ENCODE results near the gene CCDC33. TPM values are rescaled to one million over a fixed set of nuclear protein-coding genes. Genes with fewer than 3 reads are reported as not detected.
A peak's percentile ranks its signal among the peaks of the same experiment; 100 is the strongest.

CCDC33 gene
- total and polyA plus RNA-seq, 2 experiments from 2014 or later: 2.6 to 2.8 TPM

DNA sequence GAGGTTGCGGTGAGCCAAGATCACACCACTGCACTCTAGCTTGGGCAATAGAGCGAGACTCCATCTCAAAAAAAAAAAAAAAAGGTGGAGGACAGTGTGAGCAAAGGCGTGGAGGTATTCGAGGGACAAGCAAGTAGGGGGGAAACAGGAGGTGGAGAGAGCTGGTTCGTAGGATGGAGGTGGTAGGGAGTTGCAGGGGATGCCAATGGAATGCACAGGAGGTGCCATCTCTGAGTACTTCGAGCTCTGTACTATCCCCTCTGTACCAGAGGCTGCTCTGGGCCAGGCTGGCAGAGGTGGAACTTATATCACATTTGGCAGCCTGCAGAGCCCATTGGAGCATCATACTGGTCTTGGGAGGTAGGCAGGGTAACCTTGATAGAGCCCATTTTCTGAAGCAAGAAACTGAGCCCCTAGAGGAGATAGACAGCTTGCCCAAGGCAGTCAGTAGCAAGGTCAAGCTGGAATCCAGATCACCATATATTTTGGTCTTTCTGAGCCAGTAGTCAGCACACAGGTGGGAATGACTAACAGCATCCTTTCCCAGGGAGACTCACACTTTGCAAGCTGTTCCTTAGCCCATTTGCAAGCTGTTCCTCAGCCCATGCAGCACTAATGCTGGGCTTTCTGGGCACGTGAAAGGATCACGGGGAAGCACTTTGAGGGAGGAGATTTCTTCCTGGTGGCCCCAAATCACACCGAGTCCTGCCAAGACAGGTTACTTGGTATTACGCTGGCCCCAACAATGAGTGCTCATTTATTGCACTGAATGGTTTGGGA, 9.2 kb upstream of the CCDC33 start (continued):
- TF ChIP-seq, protein P1, sequence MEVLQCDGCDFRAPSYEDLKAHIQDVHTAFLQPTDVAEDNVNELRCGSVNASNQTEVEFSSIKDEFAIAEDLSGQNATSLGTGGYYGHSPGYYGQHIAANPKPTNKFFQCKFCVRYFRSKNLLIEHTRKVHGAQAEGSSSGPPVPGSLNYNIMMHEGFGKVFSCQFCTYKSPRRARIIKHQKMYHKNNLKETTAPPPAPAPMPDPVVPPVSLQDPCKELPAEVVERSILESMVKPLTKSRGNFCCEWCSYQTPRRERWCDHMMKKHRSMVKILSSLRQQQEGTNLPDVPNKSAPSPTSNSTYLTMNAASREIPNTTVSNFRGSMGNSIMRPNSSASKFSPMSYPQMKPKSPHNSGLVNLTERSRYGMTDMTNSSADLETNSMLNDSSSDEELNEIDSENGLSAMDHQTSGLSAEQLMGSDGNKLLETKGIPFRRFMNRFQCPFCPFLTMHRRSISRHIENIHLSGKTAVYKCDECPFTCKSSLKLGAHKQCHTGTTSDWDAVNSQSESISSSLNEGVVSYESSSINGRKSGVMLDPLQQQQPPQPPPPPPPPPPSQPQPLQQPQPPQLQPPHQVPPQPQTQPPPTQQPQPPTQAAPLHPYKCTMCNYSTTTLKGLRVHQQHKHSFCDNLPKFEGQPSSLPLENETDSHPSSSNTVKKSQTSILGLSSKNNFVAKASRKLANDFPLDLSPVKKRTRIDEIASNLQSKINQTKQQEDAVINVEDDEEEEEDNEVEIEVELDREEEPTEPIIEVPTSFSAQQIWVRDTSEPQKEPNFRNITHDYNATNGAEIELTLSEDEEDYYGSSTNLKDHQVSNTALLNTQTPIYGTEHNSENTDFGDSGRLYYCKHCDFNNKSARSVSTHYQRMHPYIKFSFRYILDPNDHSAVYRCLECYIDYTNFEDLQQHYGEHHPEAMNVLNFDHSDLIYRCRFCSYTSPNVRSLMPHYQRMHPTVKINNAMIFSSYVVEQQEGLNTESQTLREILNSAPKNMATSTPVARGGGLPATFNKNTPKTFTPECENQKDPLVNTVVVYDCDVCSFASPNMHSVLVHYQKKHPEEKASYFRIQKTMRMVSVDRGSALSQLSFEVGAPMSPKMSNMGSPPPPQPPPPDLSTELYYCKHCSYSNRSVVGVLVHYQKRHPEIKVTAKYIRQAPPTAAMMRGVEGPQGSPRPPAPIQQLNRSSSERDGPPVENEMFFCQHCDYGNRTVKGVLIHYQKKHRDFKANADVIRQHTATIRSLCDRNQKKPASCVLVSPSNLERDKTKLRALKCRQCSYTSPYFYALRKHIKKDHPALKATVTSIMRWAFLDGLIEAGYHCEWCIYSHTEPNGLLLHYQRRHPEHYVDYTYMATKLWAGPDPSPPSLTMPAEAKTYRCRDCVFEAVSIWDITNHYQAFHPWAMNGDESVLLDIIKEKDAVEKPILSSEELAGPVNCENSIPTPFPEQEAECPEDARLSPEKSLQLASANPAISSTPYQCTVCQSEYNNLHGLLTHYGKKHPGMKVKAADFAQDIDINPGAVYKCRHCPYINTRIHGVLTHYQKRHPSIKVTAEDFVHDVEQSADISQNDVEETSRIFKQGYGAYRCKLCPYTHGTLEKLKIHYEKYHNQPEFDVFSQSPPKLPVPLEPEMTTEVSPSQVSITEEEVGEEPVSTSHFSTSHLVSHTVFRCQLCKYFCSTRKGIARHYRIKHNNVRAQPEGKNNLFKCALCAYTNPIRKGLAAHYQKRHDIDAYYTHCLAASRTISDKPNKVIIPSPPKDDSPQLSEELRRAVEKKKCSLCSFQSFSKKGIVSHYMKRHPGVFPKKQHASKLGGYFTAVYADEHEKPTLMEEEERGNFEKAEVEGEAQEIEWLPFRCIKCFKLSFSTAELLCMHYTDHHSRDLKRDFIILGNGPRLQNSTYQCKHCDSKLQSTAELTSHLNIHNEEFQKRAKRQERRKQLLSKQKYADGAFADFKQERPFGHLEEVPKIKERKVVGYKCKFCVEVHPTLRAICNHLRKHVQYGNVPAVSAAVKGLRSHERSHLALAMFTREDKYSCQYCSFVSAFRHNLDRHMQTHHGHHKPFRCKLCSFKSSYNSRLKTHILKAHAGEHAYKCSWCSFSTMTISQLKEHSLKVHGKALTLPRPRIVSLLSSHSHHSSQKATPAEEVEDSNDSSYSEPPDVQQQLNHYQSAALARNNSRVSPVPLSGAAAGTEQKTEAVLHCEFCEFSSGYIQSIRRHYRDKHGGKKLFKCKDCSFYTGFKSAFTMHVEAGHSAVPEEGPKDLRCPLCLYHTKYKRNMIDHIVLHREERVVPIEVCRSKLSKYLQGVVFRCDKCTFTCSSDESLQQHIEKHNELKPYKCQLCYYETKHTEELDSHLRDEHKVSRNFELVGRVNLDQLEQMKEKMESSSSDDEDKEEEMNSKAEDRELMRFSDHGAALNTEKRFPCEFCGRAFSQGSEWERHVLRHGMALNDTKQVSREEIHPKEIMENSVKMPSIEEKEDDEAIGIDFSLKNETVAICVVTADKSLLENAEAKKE (CRISPR knock-in tag; IDR thresholded peaks at IDR 0.05): no peak

DNA sequence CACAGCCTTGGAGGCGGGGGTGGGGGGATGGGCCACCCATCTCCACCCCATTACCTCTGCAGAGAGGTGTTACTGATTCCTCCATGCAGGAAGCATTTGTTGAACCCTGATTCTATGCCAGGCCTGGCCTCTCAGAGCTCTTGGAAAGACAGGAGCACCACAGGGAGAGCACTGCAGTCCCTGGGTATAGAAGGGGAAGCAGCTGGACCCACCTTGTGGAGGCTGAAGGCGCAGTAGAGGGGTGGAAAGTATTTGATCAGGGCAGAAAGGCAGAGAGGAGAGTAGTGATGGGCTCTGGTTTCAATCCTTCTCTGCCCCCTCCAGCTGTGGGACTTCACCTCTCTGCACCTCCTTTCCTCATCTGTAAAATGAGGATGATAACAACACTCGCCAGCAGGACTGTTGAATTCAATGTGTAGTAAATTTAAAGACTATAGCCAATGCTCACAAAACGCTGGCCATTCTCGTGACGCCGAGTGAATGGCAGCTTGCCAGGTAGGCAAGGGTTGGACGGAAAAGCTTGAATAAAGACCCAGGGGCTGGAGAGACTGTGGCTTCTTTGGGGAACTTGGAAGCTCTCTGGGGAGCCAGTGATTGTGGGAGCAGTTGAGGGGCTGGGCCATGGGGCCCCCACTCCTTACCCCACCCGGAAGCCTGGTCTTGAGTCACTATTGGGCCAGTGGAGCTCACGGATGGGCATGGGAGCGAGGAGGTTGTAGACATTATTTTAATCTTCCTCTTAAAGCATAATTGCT, 8.0 kb upstream of the CCDC33 start:
- H3K4me2 ChIP-seq: peak overlapping the region; percentile 38
- H3K4me1 Mint-ChIP-seq: peaks cover 40% of the 10 kb centered on the region
- H3K9me2 ChIP-seq (ENCODE audit: insufficient read depth): no peaks in the 10 kb centered on the region
- TF ChIP-seq STAT1 (IDR thresholded peaks at IDR 0.05; ENCODE audit: unreplicated experiment) (no peak), ZNF114 (CRISPR knock-in tag; IDR thresholded peaks at IDR 0.05) (no peak), REST (IDR thresholded peaks at IDR 0.05; ENCODE audit: unreplicated experiment) (no peak), JUNB (IDR thresholded peaks at IDR 0.05; ENCODE audit: unreplicated experiment) (no peak), CTCF (conservative IDR thresholded peaks at IDR 0.05; ENCODE audit: low read depth in 2 of 2) (no peak), ETS1 (IDR thresholded peaks at IDR 0.05) (no peak), POLR2AphosphoS5 (IDR thresholded peaks at IDR 0.05; ENCODE audit: low read depth) (no peak), EZH2 (IDR thresholded peaks at IDR 0.05; ENCODE audit: low read depth, unreplicated experiment) (no peak), CREB1 (CRISPR knock-in tag; IDR thresholded peaks at IDR 0.05; ENCODE audit: low read depth) (no peak)

More for the DNA sequence above, 8.0 kb upstream of the CCDC33 start:
- Histone ChIP-seq H3K4me3 (no peak overlapping the region), H3K27me3 (ENCODE audit: insufficient read depth) (peaks cover 62% of the 10 kb centered on the region), H3K27ac (ENCODE audit: low read depth) (no peak overlapping the region), H4K20me1 (replicated peaks; ENCODE audit: insufficient read depth) (no peaks in the 10 kb centered on the region; the same call in 1 of the 2 replicates), H3K36me3 (ENCODE audit: insufficient read depth) (no peaks in the 10 kb centered on the region), H3K4me1 (ENCODE audit: insufficient read depth) (peaks cover 27% of the 10 kb centered on the region), H2AFZ (peak overlapping the region; percentile 72; the same call in 1 of the 2 replicates), H3F3A (replicated peaks; ENCODE audit: low read depth) (no peaks in the 10 kb centered on the region), H3K79me2 (replicated peaks; ENCODE audit: insufficient read depth) (no peaks in the 10 kb centered on the region)
- no peak overlapping the region for H3K27ac Mint-ChIP-seq
- H3K9me3 Mint-ChIP-seq: no peaks in the 10 kb centered on the region; the same call in 2 of the 3 replicates
- H3K36me3 Mint-ChIP-seq (ENCODE audit: low read depth): no peaks in the 10 kb centered on the region
- no peak overlapping the region for H3K4me3 Mint-ChIP-seq
- ATAC-seq: no peak
- peaks cover 58% of the 10 kb centered on the region for H3K27me3 Mint-ChIP-seq (ENCODE audit: insufficient read depth, low read depth, poor library complexity)
- no peak for DNase-seq (ENCODE audit: low spot score)

Measured in GM23338 (cell line).